Measurements from ENCODE around the gene CEMIP. TPM values are rescaled to one million over a fixed set of nuclear protein-coding genes. Genes with fewer than 3 reads are reported as not detected.

The CEMIP gene
- total RNA-seq, 2 experiments from 2014 or later = not detected

DNA sequence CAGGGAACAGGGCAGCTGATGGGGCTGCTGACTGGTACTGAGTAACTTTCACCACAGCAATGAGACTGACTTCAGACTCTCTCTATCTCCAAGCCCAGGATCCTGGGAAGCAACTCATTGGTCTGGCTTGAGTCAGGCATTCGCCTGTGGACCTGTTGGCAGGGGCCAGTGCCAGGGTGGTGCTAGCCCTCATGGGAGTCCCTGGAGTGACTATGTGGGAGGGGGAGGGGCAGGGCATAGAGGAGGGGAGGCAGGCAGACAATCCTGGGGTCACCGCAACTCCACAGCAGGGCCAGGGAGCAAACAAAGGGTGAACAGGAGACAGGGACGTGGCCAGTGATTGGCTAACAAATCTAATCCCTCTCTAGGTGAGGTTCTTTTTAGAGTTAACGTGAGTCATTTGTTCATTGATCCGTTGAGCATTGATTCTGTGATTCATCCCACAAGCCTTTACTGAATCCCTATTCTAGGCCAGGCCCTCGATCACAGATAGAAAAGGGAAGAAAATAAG is 71.8 kb downstream of the CEMIP start:
- Mint-ChIP-seq H3K27ac (no peak overlapping the region), H3K4me3 (no peak overlapping the region), H3K4me1 (ENCODE audit: low read depth) (peaks cover 3% of the 10 kb centered on the region), H3K27me3 (peaks cover 42% of the 10 kb centered on the region), H3K9me3 (no peaks in the 10 kb centered on the region), H3K36me3 (ENCODE audit: low read depth) (no peaks in the 10 kb centered on the region)
- ATAC-seq (ENCODE audit: poor library complexity) = no peak
- DNase-seq = no peak
- H3K4me1 ChIP-seq (ENCODE audit: insufficient read depth, low read length) = no peaks in the 10 kb centered on the region
- ChIA-PET CTCF (no interaction called here), POLR2A (no interaction called here)
- TF ChIP-seq, protein P1, sequence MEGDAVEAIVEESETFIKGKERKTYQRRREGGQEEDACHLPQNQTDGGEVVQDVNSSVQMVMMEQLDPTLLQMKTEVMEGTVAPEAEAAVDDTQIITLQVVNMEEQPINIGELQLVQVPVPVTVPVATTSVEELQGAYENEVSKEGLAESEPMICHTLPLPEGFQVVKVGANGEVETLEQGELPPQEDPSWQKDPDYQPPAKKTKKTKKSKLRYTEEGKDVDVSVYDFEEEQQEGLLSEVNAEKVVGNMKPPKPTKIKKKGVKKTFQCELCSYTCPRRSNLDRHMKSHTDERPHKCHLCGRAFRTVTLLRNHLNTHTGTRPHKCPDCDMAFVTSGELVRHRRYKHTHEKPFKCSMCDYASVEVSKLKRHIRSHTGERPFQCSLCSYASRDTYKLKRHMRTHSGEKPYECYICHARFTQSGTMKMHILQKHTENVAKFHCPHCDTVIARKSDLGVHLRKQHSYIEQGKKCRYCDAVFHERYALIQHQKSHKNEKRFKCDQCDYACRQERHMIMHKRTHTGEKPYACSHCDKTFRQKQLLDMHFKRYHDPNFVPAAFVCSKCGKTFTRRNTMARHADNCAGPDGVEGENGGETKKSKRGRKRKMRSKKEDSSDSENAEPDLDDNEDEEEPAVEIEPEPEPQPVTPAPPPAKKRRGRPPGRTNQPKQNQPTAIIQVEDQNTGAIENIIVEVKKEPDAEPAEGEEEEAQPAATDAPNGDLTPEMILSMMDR (IDR thresholded peaks at IDR 0.05) = no peak
- no peak overlapping the region for H3K27ac ChIP-seq (ENCODE audit: low read depth in 1 of 2, low read length in 2 of 2)
- no peaks in the 10 kb centered on the region for H3K36me3 ChIP-seq (ENCODE audit: insufficient read depth, low read length)
- no peaks in the 10 kb centered on the region for H3K9me3 ChIP-seq (ENCODE audit: control insufficient read depth in 1 of 2, insufficient read depth in 1 of 2, low read length in 2 of 2)
- peaks cover 4 to 5% of the 10 kb centered on the region in 2 experiments for H3K27me3 ChIP-seq (ENCODE audit: control insufficient read depth in 1 of 2, insufficient read depth in 2 of 2, low read length in 2 of 2)
- intact Hi-C loops (cut with DNase I, micrococcal nuclease) = no loop called here
- no peak overlapping the region for H3K4me3 ChIP-seq (ENCODE audit: low read length)

DNA sequence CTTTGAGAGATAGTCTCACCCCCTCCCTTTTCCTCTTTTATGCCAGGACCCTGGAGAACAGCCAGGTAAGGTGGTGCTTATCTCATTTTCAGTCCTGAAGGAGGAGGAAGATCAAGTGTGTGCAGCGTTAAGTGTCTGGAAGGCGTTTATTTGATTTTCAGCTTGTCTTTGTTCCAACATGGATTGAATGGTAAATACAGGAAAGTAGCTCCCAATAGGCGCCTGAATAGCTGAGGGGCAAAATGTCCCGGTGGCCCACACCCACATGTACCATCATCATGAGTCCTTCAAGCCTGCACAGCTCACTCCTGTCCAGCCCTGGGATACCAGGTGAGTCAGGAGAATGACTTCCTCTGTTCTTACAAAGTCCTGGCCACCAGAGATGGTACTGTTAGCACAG is 73.5 kb downstream of the CEMIP start:
- H3K27ac ChIP-seq (ENCODE audit: low read depth in 1 of 2, low read length in 2 of 2) = no peak overlapping the region
- H3K4me1 ChIP-seq (ENCODE audit: insufficient read depth, low read length) = peaks cover 15% of the 10 kb centered on the region
- H3K36me3 ChIP-seq (ENCODE audit: insufficient read depth, low read length) = no peaks in the 10 kb centered on the region
- Mint-ChIP-seq H3K36me3 (ENCODE audit: low read depth) (no peaks in the 10 kb centered on the region), H3K9me3 (no peaks in the 10 kb centered on the region), H3K27ac (no peak overlapping the region), H3K27me3 (peaks cover 31% of the 10 kb centered on the region), H3K4me3 (no peak overlapping the region), H3K4me1 (ENCODE audit: low read depth) (peaks cover 20% of the 10 kb centered on the region)
- TF ChIP-seq, protein P1 (IDR thresholded peaks at IDR 0.05) = no peak
- ATAC-seq (ENCODE audit: poor library complexity) (no peak), DNase-seq (no peak)
- H3K9me3 ChIP-seq (ENCODE audit: control insufficient read depth in 1 of 2, insufficient read depth in 1 of 2, low read length in 2 of 2) = no peaks in the 10 kb centered on the region
- intact Hi-C loops (cut with DNase I, micrococcal nuclease) = no loop called here
- no peak overlapping the region for H3K4me3 ChIP-seq (ENCODE audit: low read length)
- peaks cover 4 to 5% of the 10 kb centered on the region in 2 experiments for H3K27me3 ChIP-seq (ENCODE audit: control insufficient read depth in 1 of 2, insufficient read depth in 2 of 2, low read length in 2 of 2)
- ChIA-PET CTCF (no interaction called here), POLR2A (no interaction called here)

DNA sequence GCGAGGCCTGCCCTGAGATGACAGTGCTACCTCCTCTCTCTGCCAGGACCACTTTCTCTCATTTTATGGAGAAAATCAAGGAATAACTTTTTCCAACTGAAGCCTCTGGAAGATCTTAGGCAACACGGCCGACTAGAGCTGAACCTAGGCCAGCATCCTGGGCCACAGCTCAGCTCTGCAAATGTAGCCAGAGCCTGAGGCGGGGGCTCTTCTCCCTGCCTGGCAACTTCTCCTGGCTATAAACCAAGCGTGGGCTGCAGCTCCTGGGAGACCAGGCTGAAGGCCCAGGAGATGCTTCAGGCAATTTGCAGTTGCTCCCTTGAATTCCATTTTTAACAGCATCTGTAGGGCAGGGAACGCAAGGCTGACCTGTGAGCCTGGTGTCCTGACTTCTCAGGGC is 74.9 kb downstream of the CEMIP start:
- Mint-ChIP-seq H3K27ac (no peak overlapping the region), H3K36me3 (ENCODE audit: low read depth) (no peaks in the 10 kb centered on the region), H3K4me1 (ENCODE audit: low read depth) (peaks cover 24% of the 10 kb centered on the region), H3K9me3 (no peaks in the 10 kb centered on the region), H3K4me3 (no peak overlapping the region), H3K27me3 (peaks cover 21% of the 10 kb centered on the region)
- intact Hi-C loops (cut with DNase I, micrococcal nuclease) = no loop called here
- Histone ChIP-seq H3K9me3 (ENCODE audit: control insufficient read depth in 1 of 2, insufficient read depth in 1 of 2, low read length in 2 of 2) (no peaks in the 10 kb centered on the region), H3K4me3 (ENCODE audit: low read length) (no peak overlapping the region), H3K36me3 (ENCODE audit: insufficient read depth, low read length) (no peaks in the 10 kb centered on the region), H3K4me1 (ENCODE audit: insufficient read depth, low read length) (peaks cover 17% of the 10 kb centered on the region), H3K27ac (ENCODE audit: low read depth in 1 of 2, low read length in 2 of 2) (no peak overlapping the region), H3K27me3 (ENCODE audit: control insufficient read depth in 1 of 2, insufficient read depth in 2 of 2, low read length in 2 of 2) (peaks cover 4 to 5% of the 10 kb centered on the region in 2 experiments)
- ATAC-seq (ENCODE audit: poor library complexity) (no peak), DNase-seq (no peak)
- ChIA-PET CTCF (no interaction called here), POLR2A (no interaction called here)
- TF ChIP-seq, protein P1 (IDR thresholded peaks at IDR 0.05) = no peak
